Activated CD4-positive, alpha-beta T cell treated with anti-CD3 and anti-CD28 coated beads, Interleukin-2, Interleukin-6, amounts not matched to agents 100 ng/mL and 50 ng/mL, durations not matched to agents 16 hours and 8 hours (primary cell): ENCODE results near the gene MIEF1.
A peak's percentile ranks its signal among the peaks of the same experiment; 100 is the strongest.

Experiments used
- DNase-seq: peaks from one replicate; pipeline ENCODE4 v3.0.0-alpha.2; 2020

MIEF1 gene

DNA sequence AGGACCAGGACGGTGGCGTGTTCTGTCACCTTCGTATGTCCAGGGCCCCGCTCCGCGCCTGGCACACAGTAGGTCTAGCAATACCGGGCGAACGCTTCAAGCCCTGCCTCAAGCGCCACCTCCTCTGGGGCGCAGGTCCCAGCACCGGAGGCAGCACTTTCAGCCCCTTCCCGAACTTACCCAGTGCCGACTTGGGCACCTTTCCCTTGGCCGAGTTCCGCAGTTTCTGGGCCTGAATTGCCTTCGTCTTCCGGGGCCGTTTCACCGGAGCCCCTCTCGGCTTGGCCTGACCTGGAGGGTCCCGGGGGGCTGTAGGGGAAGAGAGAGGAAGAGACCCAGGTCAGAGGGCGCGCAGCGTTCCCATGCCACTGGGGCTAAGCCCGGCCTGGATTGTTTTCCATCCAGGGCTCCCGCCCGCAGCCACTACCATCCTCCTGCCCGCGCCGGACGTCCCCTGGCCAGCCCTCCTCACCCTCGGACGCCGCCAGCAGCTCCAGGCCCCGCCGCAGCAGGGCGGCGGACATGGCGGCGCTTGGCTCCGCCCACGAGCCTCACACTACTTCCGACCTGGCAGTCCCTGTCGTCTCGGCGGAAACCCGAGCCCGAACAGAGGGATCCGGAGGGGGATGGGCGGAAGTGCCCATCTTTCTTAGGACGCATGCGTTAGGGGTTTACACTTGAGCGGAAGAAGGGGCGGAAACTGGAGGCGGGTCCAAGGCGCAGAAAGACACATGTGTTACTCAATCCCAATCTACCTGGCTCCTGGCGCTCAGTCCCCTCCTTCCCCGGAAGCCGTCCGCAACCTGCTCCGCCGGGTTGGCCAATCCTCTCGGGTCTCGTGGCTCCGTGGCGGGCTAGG is 30.4 kb downstream of the MIEF1 start, which contains the start of gene RPS19BP1:
TSS of gene RPS19BP1 (minus strand) at position 534 of the 859 bp plus-strand sequence. CDS start at position 524, 10 bp downstream.
- DNase-seq: peak; percentile 99

DNA sequence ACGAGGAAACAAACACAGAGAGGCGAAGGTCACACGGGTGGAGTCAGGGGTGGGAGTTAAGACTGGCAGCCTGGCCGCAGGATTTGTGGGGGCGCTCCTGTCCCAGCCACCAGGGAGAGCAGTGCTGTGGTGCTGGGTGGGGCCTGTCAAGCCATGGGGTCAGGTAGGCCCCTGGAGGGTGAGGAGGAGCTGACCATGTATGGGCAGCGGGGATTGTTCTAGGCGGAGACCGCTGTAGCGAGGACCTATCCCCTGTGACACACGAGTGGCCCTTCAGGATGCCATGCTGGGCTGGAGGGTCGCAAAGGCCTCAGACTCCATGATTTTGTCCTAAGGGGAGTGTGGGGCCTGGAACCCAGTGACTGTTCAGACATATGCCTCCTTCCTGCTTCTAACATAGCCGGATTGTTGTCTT is 32.0 kb downstream of the MIEF1 start:
- no peak for DNase-seq

DNA sequence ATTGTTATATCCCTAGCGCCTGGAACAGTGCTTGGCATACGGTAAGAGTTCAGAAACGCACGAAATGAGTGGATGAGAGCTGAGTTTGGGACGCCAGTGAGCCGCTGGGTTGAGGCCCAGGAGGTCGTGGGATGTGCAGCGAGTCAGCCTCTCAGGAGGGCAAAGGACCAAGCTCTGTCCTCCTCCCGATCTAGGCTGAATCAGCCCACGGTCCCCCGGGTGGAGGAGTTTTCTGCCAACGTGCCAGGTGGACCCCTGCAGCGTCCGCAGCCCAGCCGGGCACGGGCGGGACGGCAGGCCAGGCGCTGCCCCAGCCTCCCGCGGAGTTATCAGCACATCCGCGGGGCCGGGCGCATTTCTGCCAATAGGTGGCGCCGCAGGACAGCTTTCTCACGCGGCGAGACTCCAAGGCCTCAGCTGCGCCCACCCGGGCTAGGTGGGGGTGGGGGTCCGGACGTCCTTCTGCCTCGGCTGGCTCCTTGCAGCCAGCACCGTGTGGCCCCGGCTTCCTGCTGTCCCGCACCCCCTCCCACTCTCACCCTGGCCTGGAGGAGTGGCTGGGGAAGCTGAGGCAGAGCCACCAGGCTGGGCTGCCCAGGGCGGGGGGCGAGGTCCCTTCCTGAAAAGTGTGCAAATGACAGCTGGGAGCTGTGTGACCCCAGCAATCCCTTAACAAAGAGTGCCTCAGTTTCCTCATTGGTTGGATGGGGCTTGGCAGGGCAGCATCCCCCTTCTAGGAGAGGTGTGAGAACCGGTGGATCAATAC is 32.7 kb downstream of the MIEF1 start:
- DNase-seq: peak; percentile 87

DNA sequence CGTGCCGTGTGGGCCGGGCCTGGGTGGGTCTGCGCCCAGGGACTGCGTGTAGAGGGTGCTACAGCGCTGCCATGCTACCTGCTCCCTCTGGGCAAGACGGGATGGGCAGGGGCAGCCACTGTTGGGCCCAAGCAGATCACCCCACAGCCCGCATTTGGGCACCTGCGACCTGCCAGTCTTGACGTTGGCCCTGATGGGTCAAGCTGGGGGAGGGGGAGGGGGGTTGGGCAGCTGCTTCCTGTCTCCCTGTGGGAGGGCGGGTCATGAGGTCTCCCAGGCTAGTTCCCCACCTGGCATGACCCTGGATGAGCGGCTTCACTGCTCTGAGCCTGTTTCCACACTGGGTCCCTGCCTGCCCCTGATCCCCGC is 33.3 kb downstream of the MIEF1 start:
- no peak for DNase-seq

DNA sequence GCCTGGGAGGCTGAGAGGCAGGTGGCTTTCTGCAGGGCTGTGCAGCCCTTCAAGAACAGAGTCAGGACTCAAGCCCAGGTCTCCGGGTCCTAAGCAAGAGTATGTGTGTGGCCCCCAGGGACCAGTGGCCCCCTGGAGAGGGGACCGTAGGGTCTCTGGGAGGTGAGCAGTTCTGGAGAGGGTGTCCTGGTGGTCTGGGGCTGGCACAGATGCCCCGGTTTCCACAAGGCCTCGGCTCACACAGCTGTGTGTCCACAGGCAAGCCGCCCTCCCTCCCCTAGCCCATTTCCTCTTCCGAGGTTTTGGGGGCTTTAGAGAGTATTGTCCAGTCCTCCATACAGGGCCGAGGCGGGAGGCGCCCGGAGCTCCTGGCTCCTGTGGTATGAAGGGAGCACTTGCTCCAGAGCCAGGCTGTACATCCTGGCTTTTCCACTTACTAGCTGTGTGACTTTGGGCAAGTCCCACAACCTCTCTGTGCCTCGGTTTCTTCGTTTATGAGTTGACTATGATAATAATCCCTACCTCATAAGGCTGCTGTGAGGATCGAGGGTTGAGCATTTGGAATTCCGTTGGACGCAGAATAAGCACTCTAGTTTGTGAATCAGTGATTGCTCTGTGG is 33.9 kb downstream of the MIEF1 start:
- no peak for DNase-seq

DNA sequence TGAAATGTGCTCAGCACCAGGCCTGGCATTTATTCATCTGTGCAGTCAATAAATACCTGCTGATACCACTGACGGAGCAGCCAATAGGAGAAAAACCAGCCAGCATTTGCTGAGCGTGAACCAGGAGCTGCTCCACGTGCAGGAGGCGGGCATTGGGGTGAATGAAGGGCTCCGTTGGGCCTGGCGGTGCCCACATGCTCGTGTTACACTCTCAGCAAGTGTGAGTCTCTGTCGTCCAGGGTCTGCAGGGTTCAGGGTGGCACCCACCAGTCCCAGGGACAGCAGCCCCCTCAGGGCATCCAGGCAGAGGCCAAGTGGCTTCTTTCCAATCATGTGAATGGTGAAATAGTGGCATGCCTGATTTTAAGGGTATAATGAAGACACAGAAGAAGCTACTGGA is 34.6 kb downstream of the MIEF1 start:
- no peak for DNase-seq

DNA sequence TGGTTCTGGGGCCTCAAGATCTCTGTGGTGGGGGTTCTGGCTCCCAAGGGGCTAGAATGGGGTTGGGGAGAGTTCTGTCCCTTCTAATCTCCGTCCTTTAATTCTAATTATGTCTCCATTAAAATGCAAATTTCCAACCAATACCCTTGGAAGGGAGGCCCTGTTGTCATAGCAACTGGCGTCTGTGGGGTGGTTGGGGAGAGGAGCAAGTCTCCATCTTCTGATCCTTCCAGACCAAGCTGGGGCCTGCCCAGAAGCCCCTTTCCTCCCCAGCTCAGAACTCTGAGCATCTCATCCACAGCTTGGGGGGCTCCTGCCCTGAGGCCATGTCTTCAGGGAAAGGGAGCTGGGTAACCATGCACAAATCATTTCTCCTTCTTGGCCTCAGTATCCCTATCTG is 35.9 kb downstream of the MIEF1 start:
- no peak for DNase-seq

DNA sequence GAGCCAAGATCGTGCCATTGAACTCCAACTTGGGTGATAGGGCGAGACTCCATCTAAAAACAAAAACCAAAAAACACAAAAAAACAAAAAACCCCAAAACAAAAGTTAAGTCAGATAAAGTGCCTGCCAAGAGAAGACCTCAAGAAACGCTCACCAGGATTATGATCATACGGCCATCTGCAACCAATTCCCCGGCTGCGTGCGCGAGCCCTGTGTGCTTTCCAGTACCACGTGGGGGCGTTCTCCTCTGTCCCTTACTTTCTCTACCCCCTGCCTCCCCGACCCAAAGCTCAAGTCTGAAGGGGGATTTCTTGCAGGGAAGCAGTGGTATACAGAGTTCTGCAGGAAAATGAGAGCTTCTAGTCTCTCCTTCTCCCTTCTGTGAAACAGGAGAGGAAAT is 41.0 kb downstream of the MIEF1 start:
- DNase-seq: peak; percentile 39

DNA sequence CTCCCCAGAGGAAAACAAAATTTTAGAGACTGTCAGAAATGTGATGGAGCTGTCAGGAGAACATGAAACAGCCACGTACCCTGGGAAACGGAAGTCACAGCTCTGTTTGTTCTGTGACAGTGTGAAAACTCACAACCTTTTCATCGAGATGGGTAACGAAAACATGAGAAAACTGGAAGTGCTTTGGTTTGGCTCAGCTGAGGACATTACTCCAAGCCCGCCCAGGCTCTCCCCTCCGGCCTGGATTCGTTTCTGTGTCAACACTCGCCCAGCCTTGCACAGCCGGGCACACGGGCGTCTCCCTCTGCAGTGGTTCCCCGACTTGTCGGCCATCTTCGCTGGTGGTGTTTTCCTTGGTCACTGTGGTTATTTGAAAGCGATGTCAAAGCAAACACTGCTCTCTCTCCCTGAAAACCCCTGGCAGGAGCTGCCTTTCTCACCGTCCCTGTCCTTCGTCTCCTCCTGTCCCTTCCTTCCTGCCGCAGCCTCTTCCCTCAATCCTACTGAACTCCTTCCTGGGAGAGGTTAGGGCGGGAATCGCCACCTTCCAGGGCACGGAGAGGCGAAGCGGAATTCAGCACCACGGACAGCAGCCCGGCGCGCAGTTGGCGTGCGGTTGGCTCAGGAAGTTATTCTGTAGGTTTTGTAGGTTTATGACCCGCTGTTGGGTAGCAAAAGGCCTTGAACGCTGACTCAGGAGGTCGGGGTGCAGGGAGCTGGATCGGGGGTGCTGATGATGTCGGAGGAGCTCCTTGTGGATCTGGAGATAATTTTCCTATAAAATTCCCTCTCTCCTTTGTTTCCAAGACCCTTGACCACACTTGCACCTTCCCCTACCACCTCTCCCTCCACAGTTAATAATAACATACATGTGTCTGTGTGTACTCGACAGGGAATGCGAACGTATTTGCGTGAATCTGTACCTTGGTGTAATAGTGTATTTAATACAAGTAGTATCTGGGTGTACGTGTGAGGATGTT is 43.6 kb downstream of the MIEF1 start:
- peak; percentile 64 for DNase-seq

DNA sequence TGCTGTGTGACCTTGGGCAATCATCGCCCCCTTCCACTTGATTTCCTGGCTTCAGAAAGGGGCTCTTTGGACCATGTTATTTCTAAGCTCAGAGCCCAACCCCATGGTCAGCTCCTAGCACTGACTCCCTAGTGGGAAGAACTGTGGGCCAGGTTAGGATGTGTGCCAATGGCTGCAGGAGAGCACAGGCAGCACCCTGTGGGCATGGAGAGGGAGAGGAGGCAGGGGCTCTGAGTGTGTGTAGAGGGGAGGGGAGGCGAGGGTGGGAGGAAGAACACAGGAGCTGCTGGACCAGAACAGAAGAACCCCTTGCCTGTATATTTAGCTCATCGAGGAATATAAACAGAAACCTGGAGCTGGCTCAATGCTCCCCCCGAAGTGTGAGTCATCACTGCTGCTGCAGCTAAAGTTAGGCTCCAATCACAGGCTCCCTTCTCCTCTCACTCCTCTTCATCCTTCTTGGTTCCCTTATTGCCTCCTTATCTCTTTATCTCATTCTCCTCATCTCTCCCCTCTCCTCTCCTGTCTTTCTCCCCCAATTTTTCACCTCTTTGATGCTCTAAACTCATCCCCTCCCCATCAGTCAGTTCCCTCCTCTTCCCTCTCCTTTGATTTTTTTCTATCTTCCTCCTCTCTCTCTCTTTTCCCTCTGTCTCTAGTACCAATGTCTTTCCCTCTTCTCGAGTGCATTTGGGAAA is 44.9 kb downstream of the MIEF1 start:
- no peak for DNase-seq

DNA sequence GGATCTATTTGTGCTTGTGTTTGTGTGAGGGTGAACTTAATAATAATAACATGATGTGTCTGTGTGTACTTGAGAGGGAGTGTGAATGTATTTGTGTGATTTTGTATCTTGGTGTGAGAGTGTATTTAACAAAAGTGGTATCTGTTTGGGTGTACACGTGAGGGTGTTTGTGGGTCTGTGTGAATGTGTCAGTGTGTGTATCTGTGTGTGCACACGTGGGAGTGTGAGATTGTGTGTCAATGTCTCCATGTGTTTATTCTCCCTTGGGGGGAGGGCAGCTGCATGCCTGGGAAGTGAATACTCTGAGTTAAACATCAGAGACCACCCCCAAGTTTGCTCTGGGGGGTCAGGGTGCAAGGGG is 45.5 kb downstream of the MIEF1 start:
- no peak for DNase-seq

DNA sequence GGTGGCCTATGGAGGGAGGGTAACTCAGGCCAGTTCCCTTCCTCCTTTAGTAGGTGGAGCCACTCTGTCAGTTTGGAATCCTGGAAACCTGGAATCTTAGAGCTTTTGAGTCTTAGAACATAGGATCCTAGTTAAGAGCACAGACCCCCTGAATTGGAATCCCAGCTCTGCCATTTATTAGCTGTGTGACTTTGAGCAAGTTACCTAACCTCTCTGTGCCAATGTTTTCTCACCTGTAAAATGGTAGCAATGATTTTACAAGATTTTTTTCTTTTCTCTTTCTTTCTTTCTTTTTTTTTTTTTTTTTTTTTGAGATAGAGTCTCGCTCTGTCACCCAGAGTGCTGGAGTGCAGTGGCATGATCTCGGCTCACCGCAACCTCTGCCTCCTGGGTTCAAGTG is 51.3 kb downstream of the MIEF1 start:
- DNase-seq: no peak

DNA sequence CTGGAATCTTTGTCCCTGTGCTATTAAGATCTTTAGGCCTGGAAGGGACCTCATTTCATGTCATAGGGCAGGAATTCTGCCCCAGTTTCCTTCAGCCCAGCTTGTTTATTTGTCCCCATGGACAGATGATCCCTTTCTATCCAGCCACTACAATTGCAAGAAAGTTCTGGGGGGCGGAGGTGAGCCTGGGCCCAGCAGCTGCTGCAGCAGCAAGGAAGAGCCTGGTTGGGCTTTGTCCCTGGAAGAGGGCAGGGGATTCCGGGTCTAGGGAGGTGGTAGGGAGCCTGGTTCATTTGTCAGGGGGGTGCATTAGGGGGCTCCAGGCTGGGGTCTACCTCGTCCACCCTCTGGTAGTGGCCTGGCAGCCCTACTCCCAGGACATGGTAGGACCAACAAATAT is 52.1 kb downstream of the MIEF1 start:
- DNase-seq: no peak

DNA sequence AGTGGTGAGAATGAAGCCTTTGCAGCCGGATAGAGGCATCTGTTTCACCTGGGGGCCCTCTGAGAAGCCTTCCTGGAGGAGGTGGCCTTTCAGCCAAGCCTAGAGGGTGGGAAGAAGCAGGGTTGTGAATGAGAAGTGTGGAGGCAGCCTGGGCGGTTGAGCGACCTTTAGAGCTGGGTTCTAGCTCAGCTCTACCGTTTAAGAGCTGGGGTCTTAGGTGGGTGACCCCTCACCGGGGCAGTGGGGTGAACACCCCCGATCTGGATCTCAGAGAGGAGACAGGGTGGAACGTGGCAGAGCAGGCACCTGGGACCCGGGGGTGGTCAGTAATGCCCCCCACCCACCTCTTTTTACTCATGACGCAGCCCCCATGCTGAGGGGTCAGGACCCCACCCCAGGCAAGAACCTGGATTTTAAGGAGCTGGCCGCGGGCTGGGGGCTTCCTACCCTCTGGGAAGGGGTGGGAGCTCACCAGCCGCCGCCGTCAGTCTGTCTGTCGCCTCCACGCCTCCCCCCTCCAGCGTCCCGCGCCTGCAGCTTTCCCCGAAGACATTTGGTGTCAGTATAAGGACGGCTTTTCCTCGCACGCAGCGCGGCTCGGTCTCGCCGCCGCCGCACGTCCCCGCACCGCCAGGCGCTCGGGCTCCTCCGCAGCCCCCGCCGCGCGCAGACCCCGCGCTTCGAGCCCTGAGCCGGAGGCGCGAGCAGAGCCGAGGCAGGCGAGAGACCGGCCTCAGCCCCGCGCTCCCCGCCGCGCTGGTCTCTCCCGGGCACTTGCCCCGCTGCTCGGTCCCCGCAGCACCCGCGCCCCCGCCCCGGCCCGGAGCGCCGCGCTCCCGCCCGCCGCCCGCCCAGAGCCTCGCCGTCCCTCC is 55.1 kb downstream of the MIEF1 start:
- DNase-seq: peak; percentile 32

DNA sequence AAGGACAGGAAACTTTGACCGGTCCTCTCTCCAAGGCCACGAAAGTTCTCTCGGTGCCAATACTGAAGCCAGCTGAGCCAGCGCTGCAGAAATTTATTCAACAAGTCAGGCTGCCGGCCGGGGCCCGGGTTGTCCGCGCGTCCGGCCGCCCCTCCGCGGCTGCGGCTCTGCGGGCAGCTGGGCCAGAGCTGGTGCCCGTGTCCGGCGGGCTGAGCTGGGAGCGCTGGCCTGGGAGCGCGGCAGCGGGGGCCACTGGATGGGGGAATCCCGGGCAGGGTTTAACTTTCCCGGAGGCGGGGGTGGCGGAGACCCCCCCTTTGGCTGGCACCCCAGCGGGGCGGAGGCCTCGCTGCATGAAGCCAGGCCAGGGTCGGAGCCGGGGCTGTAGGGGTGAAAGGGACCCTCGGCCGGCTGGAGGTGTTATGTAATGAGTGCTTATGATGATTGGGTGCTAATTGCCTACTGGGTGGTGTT is 56.2 kb downstream of the MIEF1 start:
- no peak for DNase-seq

DNA sequence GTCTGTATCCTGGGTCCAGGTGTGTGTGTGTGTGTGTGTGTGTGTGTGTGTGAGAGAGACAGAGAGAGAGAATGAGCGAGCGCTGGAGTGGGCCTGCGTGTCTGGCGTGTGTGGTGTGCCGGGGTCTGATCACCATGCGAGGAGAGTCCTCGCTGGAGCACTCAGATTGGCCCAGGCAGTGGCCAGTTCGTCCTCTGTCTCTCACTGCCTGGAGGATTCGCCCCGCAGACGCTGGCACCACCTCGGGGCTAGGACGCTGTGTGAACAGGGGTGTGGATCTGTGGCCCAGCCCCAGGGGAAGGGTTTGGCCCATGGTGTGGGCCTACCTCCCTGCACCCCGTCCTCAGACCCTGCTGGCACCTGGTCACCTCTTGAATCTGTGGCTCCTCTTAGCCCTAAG is 56.9 kb downstream of the MIEF1 start:
- DNase-seq: no peak

DNA sequence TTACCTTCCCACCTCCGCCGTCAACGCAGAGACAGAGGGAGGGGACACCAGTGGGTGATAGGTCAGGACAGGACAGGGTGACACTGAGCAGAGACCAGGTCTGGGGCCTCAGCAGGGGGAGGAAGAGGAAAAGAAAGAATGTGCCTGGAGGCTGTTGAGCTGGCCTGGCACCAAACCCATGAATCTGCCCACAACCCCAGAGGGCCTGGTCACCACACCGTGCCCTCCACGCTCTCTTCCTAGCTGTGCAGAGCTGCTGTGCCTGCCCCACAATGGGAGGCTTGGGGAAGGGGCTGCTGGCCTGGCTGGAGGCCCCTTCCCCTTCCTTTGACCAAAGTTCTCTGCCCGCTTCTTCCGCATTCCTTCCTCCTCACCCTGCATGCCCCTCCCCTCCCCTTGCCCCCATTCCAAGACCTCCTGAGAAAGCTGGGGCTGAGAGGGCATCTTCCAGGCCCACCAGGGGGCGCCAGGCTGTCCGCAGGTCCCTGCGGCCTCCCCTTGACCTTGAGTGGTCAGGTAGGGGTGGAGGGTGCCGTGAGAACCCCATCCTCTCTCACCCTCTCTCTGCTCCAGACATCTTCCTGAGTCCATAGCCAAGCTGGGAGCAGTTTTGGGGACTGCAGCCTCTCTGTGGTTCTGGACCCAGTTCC is 57.5 kb downstream of the MIEF1 start:
- peak; percentile 15 for DNase-seq

DNA sequence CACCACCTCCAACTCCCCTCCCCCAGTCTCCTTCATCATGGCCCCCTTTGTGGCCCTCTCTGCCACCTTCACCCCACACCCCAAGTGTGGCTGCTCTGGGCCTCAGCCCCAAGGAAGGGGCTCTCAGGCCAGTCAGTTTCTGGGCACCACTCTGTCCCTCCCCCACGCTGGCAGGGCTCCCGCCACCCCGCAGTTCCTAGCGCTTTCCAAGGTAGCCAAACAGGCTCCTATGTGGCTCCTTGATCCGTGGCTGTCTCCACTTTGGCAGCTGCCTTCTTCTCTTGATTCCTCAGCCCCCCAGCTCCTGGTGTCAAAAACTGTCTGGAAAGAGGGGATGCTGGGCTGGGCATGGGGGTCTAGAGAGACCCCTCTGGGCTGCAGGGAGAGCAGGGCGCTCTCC is 58.0 kb downstream of the MIEF1 start:
- DNase-seq: no peak

DNA sequence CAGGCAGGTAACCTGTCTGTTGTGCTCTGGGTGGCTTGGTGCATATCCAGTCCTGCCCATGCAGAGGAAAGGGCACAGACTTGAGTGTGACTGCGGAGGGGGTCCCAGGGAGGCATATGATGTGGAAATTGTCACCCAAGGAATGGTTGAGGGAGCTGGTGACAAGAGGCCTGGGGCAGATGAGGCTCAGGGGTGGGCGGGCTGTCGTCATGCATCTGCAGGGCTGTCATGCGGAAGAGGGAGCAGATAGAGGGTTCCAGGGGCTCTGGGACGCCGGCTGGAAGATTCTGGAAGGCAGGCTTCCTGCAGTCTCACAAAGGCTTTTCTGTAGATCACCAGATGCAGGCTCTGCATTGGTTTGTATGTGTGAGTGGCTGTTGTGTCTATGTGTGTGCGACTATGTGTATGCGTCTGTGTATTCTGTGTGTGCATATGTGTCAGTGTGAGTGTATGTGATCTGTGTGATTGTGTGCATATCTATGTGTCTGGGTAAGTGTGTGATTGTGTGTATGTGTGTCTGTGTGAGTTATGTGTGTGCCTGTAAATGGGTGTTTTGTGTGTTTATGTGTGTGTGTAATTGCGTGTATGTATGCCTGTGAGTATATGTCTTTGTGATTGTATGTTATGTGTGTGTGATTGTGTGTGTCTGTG is 60.9 kb downstream of the MIEF1 start:
- no peak for DNase-seq
